HL-60 (cell line): ENCODE data around the gene F2RL3.

Source experiments
- DNase-seq, 2 experiments: peaks; one replicate each; pipeline ENCODE4 v3.0.0-alpha.2; 2010 to 2020; ENCODE audit warnings: low read depth in 1 of 2, low spot score in 1 of 2
- H3K27ac ChIP-seq: fragments of 250-450 bp; sonication (Bioruptor Pico); replicated peaks from 2 replicates; pipeline ENCODE4 v1.5.1; 2020; ENCODE audit warnings: mild to moderate bottlenecking, moderate library complexity
- H3K27me3 ChIP-seq: fragments of 250-450 bp; sonication (Bioruptor Pico); 2 replicates; pipeline ENCODE4 v1.5.1; 2021; ENCODE audit warnings: mild to moderate bottlenecking, moderate library complexity; ENCODE audit not compliant: insufficient read depth, poor library complexity, severe bottlenecking
- H3K4me3 ChIP-seq: replicated peaks from 2 replicates; pipeline ENCODE4 v1.5.1; 2011; ENCODE audit warnings: mild to moderate bottlenecking, control low read depth, low read length; ENCODE audit not compliant: insufficient read depth
- GABPA ChIP-seq: IDR thresholded peaks from 2 replicates; pipeline ENCODE4 v1.6.1; 2012; ENCODE audit warnings: low read depth
- POLR2AphosphoS5 ChIP-seq: IDR thresholded peaks from 2 replicates; pipeline ENCODE4 v1.6.1; 2012; ENCODE audit warnings: low read depth
- SPI1 ChIP-seq: IDR thresholded peaks from 2 replicates; pipeline ENCODE4 v1.6.1; 2012; ENCODE audit warnings: low read depth, mild to moderate bottlenecking, borderline replicate concordance
- TF ChIP-seq, protein P1 (sequence below): IDR thresholded peaks from 2 replicates; pipeline ENCODE4 v1.6.1; 2012; ENCODE audit warnings: low read depth; ENCODE audit not compliant: insufficient replicate concordance
- TF ChIP-seq, protein P2 (sequence below): IDR thresholded peaks from one replicate; pipeline ENCODE4 v1.5.1; 2011; ENCODE audit warnings: low read length, control low read depth, inconsistent platforms; ENCODE audit not compliant: insufficient read depth

Gene F2RL3

DNA sequence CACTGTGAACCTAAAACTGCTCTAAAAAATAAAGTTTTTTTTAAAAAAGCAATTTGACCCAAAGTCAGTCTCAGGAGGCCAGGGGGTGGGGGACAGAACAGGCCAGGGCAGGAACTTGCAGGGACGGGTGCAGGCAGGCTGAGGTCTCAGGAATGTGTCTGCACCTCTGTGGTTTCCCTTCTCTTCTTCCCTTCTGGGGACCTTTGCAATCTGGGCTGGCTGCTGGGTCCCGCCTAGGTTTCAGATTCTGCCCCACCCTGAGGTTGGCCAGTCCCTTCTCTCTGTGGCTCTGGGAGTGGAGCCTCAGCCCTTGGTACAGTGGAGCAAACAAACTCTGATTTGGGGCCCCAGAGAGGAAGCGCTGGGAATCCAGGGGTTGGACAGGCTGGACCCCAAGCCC, 5.3 kb upstream of the F2RL3 start:
- Histone ChIP-seq H3K27ac (no peak overlapping the region), H3K27me3 (no peaks in the 10 kb centered on the region), H3K4me3 (no peak overlapping the region)
- no peak for TF ChIP-seq POLR2AphosphoS5
- TF ChIP-seq, protein P1, sequence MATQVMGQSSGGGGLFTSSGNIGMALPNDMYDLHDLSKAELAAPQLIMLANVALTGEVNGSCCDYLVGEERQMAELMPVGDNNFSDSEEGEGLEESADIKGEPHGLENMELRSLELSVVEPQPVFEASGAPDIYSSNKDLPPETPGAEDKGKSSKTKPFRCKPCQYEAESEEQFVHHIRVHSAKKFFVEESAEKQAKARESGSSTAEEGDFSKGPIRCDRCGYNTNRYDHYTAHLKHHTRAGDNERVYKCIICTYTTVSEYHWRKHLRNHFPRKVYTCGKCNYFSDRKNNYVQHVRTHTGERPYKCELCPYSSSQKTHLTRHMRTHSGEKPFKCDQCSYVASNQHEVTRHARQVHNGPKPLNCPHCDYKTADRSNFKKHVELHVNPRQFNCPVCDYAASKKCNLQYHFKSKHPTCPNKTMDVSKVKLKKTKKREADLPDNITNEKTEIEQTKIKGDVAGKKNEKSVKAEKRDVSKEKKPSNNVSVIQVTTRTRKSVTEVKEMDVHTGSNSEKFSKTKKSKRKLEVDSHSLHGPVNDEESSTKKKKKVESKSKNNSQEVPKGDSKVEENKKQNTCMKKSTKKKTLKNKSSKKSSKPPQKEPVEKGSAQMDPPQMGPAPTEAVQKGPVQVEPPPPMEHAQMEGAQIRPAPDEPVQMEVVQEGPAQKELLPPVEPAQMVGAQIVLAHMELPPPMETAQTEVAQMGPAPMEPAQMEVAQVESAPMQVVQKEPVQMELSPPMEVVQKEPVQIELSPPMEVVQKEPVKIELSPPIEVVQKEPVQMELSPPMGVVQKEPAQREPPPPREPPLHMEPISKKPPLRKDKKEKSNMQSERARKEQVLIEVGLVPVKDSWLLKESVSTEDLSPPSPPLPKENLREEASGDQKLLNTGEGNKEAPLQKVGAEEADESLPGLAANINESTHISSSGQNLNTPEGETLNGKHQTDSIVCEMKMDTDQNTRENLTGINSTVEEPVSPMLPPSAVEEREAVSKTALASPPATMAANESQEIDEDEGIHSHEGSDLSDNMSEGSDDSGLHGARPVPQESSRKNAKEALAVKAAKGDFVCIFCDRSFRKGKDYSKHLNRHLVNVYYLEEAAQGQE = no peak
- no peak for TF ChIP-seq SPI1
- no peak for TF ChIP-seq GABPA
- no peak for DNase-seq

DNA sequence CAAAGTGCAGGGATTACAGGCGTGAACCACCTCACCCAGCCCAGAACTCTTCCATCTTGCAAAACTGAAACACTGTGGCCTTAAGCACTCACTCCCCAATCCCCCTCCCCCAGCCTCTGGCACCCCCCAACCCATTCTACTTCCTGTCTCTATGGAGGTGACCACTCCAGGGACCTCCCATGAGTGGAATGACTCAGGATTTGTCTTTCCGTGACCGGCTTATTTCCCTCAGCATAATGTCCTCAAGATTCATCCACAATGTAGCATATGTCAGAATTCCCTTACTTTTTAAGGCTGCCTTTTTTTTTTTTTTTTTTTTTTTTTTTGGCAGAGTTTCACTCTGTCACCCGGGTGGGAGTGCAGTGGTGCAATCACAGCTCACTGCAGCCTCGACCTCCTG, 3.6 kb upstream of the F2RL3 start:
- no peak for DNase-seq
- H3K27ac ChIP-seq = no peak overlapping the region
- H3K27me3 ChIP-seq = no peaks in the 10 kb centered on the region
- TF ChIP-seq POLR2AphosphoS5 = no peak
- TF ChIP-seq SPI1 = no peak
- TF ChIP-seq, protein P1 = no peak
- no peak for TF ChIP-seq GABPA
- TF ChIP-seq, protein P2, sequence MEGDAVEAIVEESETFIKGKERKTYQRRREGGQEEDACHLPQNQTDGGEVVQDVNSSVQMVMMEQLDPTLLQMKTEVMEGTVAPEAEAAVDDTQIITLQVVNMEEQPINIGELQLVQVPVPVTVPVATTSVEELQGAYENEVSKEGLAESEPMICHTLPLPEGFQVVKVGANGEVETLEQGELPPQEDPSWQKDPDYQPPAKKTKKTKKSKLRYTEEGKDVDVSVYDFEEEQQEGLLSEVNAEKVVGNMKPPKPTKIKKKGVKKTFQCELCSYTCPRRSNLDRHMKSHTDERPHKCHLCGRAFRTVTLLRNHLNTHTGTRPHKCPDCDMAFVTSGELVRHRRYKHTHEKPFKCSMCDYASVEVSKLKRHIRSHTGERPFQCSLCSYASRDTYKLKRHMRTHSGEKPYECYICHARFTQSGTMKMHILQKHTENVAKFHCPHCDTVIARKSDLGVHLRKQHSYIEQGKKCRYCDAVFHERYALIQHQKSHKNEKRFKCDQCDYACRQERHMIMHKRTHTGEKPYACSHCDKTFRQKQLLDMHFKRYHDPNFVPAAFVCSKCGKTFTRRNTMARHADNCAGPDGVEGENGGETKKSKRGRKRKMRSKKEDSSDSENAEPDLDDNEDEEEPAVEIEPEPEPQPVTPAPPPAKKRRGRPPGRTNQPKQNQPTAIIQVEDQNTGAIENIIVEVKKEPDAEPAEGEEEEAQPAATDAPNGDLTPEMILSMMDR = no peak
- H3K4me3 ChIP-seq = no peak overlapping the region

DNA sequence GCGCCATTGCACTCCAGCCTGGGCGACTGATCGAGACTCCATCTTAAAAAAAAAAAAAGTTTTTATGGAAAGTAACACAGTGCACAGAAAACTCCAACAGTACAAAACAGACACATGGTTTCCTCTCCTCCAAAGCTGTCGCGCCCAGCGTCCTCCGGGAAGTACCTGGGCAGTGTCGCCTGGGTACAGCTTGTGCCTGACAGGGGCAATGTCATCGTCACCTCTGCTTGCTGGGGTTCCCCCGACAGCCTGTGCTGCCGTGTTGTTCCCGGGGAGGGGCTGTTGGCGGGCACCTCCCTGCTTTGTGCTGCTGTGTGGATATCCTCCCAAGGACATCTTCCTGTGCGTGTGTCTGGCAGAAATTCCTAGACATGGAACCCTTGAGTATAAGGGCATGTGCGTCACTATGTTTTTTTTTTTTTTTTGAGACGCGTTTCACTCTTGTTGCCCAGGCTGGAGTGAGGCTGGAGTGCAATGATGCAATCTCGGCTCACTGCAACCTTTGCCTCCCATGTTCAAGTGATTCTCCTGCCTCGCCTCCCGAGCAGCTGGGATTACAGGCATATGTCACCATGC, 2.4 kb upstream of the F2RL3 start:
- no peak for DNase-seq
- Histone ChIP-seq H3K27me3 (no peaks in the 10 kb centered on the region), H3K27ac (no peak overlapping the region), H3K4me3 (no peak overlapping the region)
- TF ChIP-seq GABPA (no peak), SPI1 (no peak), POLR2AphosphoS5 (no peak)
- TF ChIP-seq, protein P2 = no peak
- TF ChIP-seq, protein P1 = no peak
